ENCODE measurements around the gene CARMIL1. TPM values are rescaled to one million over a fixed set of nuclear protein-coding genes. Genes with fewer than 3 reads are reported as not detected.
"Not testable (repeated sequence)": the region's sequence is repeated elsewhere in the genome, so short reads cannot be mapped to it uniquely, and the experiment has no call there.

CARMIL1 gene
- total RNA-seq, 3 donors from 2014 or later: 23.6 to 53.0 (median 33.5) TPM

DNA sequence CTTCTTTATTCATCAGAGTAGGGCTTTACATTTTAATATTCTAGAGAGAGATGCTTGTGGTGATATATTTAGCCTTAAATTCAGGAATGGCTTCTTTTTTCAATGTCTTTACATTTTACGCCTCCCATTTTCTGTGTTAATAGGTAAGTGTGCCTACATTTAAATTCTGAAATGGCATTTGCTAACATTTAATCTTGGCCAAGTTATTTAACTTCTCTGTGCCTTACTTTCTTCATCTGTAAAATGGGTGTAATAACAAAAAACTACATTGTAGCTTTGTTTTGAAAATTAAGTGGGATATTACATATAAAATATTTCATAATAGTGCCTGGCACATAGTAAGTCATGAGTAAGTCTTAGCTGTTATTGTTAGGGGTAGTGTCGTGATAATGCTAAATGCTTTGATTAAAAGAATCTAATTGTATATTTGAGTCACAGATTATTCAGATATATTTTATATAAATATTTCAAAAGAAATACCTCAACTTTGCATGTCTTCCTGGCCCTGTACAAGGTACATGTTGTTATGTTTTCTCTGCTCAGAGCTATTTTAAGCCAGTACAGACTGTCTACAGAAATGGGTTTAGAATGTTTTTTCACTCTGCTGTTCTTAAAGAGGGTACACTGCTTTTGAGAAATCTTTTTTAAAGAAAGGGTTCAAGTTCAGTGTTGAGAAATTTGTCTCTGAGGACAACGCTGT lies 18.8 kb downstream of the CARMIL1 start:
- Histone ChIP-seq H3K27me3 (no peaks in the 10 kb centered on the region), H3K36me3 (no peaks in the 10 kb centered on the region), H3K4me3 (no peak overlapping the region), H3K9me3 (no peaks in the 10 kb centered on the region), H3K27ac (no peak overlapping the region), H3K4me1 (peaks cover 0 to 12% of the 10 kb centered on the region in 2 donors)
- intact Hi-C loops (cut with DNase I; ENCODE audit: low total_unique reads): no loop called here
- TF ChIP-seq CTCF (IDR thresholded peaks at IDR 0.05) (no peak), POLR2AphosphoS5 (IDR thresholded peaks at IDR 0.05) (no peak), POLR2A (IDR thresholded peaks at IDR 0.05) (no peak)
- DNase-seq (ENCODE audit: low spot score in 2 of 2): no peak

GRCh38 chr6:25298523-25298865 lies 19.3 kb downstream of the CARMIL1 start:
- intact Hi-C loops (cut with DNase I; ENCODE audit: low total_unique reads); H3K36me3 ChIP-seq; H3K27me3 ChIP-seq; H3K4me3 ChIP-seq; H3K9me3 ChIP-seq; H3K27ac ChIP-seq; DNase-seq (ENCODE audit: low spot score in 2 of 2): not testable (repeated sequence)
- peaks cover 0 to 12% of the 10 kb centered on the region in 2 donors for H3K4me1 ChIP-seq

DNA sequence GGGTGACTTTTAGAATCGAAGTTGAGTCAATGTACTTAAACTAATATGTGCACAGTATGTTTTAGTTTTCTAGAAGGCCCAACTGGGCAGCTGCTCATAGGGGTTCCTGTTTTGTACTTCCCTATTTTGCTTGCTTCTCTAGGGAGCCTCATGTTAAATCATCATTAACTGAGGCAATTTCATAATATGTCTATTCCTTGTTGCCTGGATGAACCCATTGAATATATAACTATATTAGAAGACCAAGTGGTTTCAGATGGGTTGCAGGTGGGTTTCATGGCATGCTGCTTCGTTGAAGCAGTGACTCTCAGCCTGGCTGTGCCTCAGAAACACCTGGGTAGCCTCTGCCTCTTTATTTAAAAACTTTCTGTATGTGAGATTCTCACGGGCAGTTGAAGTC lies 22.2 kb downstream of the CARMIL1 start:
- no peak for DNase-seq (ENCODE audit: low spot score in 2 of 2)
- Histone ChIP-seq H3K4me3 (no peak overlapping the region), H3K9me3 (no peaks in the 10 kb centered on the region), H3K27me3 (no peaks in the 10 kb centered on the region), H3K27ac (no peak overlapping the region), H3K36me3 (no peaks in the 10 kb centered on the region), H3K4me1 (peaks cover 0 to 9% of the 10 kb centered on the region in 2 donors)
- intact Hi-C loops (cut with DNase I; ENCODE audit: low total_unique reads): no loop called here
- TF ChIP-seq POLR2A (IDR thresholded peaks at IDR 0.05): no peak
- TF ChIP-seq POLR2AphosphoS5 (IDR thresholded peaks at IDR 0.05): no peak
- no peak for TF ChIP-seq CTCF (IDR thresholded peaks at IDR 0.05)

DNA sequence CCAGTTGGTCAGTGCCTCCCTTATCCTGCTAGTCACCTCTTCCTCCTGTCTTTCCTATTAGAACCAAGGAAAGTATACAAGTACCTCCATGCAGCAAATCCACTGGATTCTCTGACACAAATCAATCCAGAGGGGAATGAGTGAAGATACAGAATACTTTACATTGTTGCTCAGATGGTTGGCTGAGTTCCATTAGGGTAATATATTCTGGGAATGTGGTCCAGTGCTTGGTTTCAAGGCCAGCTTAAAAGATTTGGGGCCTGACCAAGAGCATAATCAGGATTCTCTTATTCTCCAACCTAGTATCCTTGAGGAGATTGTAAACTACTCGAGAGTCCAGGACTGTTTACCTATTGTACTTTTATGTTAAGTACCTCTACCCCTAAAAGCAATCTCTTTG lies 23.0 kb downstream of the CARMIL1 start:
- H3K27me3 ChIP-seq: no peaks in the 10 kb centered on the region
- no peaks in the 10 kb centered on the region for H3K36me3 ChIP-seq
- H3K4me3 ChIP-seq: no peak overlapping the region
- no peaks in the 10 kb centered on the region for H3K9me3 ChIP-seq
- H3K4me1 ChIP-seq: peaks cover 0 to 5% of the 10 kb centered on the region in 2 donors
- no peak for TF ChIP-seq CTCF (IDR thresholded peaks at IDR 0.05)
- no peak for TF ChIP-seq POLR2A (IDR thresholded peaks at IDR 0.05)
- no peak for TF ChIP-seq POLR2AphosphoS5 (IDR thresholded peaks at IDR 0.05)
- no peak for DNase-seq (ENCODE audit: low spot score in 2 of 2)
- intact Hi-C loops (cut with DNase I; ENCODE audit: low total_unique reads): no loop called here
- peak overlapping the region; percentile 12 to 16 for H3K27ac ChIP-seq

DNA sequence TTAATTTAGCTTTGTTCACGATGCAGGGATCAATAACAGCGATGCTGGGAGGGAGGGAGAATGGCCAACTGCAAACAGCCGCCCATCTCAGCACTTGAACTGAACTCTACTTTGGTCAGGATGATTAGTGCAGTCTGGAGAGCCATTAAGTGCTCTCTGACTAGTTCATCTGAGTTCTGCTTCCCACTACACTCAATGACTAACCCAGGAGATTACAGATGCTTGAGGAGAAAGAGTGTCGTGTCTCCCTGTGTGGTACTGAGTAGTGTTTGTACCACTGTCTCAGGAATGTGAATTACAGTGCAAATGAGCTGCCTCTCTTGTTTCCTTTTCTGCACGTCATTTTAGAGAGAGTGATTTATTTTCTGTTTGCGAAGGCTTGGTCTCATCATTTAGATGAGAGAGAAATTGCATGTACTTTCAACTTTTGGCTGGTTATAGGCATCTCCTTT lies 23.5 kb downstream of the CARMIL1 start:
- H3K27me3 ChIP-seq: no peaks in the 10 kb centered on the region
- DNase-seq (ENCODE audit: low spot score in 2 of 2): no peak
- no peaks in the 10 kb centered on the region for H3K36me3 ChIP-seq
- H3K4me1 ChIP-seq: peaks cover 0 to 4% of the 10 kb centered on the region in 2 donors
- H3K9me3 ChIP-seq: no peaks in the 10 kb centered on the region
- no peak for TF ChIP-seq POLR2AphosphoS5 (IDR thresholded peaks at IDR 0.05)
- no peak for TF ChIP-seq POLR2A (IDR thresholded peaks at IDR 0.05)
- no peak for TF ChIP-seq CTCF (IDR thresholded peaks at IDR 0.05)
- no peak overlapping the region for H3K4me3 ChIP-seq
- peak overlapping the region; percentile 12 to 16 for H3K27ac ChIP-seq
- intact Hi-C loops (cut with DNase I; ENCODE audit: low total_unique reads): no loop called here

Data from breast epithelium (tissue), 4 donors.